Endothelial cell of umbilical vein (primary cell): ENCODE data around the gene B3GALNT2. TPM values are rescaled to one million over a fixed set of nuclear protein-coding genes. Genes with fewer than 3 reads are reported as not detected.

ENCODE experiments used
- BruUV-seq: library from RNA; stranded (reverse); fragments of 400-500 nt; replicated peaks from 2 replicates; lab custom pipeline; 2021; lab: Mats Ljungman, UMichigan
- CTCF ChIA-PET: fragments of 300-600, 350-600 bp; sonication (Branson Sonifier 250); formaldehyde crosslinking; loops from one replicate; lab custom pipeline; 2021; ENCODE audit warnings: antibody characterized with exemption, inconsistent platforms; lab: Charles Lee
- POLR2A ChIA-PET: fragments of 300-600, 350-600 bp; sonication (Branson Sonifier 250); formaldehyde crosslinking; loops from one replicate; lab custom pipeline; 2021; ENCODE audit warnings: antibody characterized with exemption, inconsistent platforms; lab: Charles Lee
- DNase-seq: peaks from one replicate; pipeline ENCODE4 v3.0.0-alpha.2; 2011; ENCODE audit warnings: low read depth, low spot score
- FAIRE-seq: peaks from 2 replicates; lab custom pipeline; 2011; peaks lifted over from hg19 to GRCh38; lab: Jason Lieb, UNC
- H2AFZ ChIP-seq: 2 replicates; pipeline ENCODE4 v1.6.0; 2012; ENCODE audit warnings: low read depth, low read length, control low read depth, inconsistent platforms
- H3K27ac ChIP-seq: 2 replicates; pipeline ENCODE4 v1.5.1; 2011; ENCODE audit warnings: low read depth, mild to moderate bottlenecking, control low read depth, low read length, moderate library complexity; ENCODE audit not compliant: insufficient read depth
- H3K27me3 ChIP-seq, 2 experiments: 2 replicates each; pipeline versions ENCODE4 v1.6.0 to v1.6.1; 2011; ENCODE audit warnings: low read length in 2 of 2, mixed read lengths in 1 of 2; ENCODE audit not compliant: control insufficient read depth in 2 of 2, insufficient read depth in 2 of 2
- H3K36me3 ChIP-seq, 2 experiments: 2 replicates in 1 of 2; 3 replicates in 1 of 2; pipeline ENCODE4 v1.5.1; 2011; ENCODE audit warnings: low read length in 2 of 2, mild to moderate bottlenecking in 1 of 2, moderate library complexity in 1 of 2; ENCODE audit not compliant: control insufficient read depth in 2 of 2, insufficient read depth in 2 of 2; ENCODE audit errors: extremely low read depth in 1 of 2
- H3K4me1 ChIP-seq: 3 replicates; pipeline ENCODE4 v1.5.1; 2011; ENCODE audit warnings: mild to moderate bottlenecking, low read length; ENCODE audit not compliant: control insufficient read depth, insufficient read depth; ENCODE audit errors: extremely low read depth
- H3K4me2 ChIP-seq: 2 replicates; pipeline ENCODE4 v1.6.1; 2011; ENCODE audit warnings: low read length, control low read depth, mixed read lengths; ENCODE audit not compliant: insufficient read depth
- H3K4me3 ChIP-seq, 3 experiments: fragments of 200-600 bp in 1 of 3; sonication (generic), shearing (Covaris generic) in 1 of 3; replicated peaks in 1 of 3; 2 replicates each; pipeline ENCODE4 v1.5.1; 2011 to 2016; ENCODE audit warnings: control low read depth in 3 of 3, low read length in 3 of 3, mild to moderate bottlenecking in 2 of 3, inconsistent platforms in 1 of 3, low read depth in 1 of 3, moderate library complexity in 1 of 3; ENCODE audit not compliant: insufficient read depth in 1 of 3
- H3K79me2 ChIP-seq: 2 replicates; pipeline ENCODE4 v1.6.0; 2012; ENCODE audit warnings: low read length, inconsistent platforms; ENCODE audit not compliant: control insufficient read depth, insufficient read depth
- H3K9ac ChIP-seq: replicated peaks from 2 replicates; pipeline ENCODE3; 2011; ENCODE audit warnings: low read length, control low read depth; ENCODE audit not compliant: insufficient read depth; ENCODE audit errors: extremely low read depth
- H3K9me1 ChIP-seq: replicated peaks from 3 replicates; pipeline ENCODE4 v1.6.0; 2011; ENCODE audit warnings: mild to moderate bottlenecking, low read length; ENCODE audit not compliant: control insufficient read depth, insufficient read depth; ENCODE audit errors: extremely low read depth
- H3K9me3 ChIP-seq: replicated peaks from 2 replicates; pipeline ENCODE4 v1.5.1; 2012; ENCODE audit warnings: low read length, inconsistent platforms; ENCODE audit not compliant: control insufficient read depth, insufficient read depth
- H4K20me1 ChIP-seq: replicated peaks from 2 replicates; pipeline ENCODE3; 2011; ENCODE audit warnings: mild to moderate bottlenecking, low read length; ENCODE audit not compliant: control insufficient read depth, insufficient read depth; ENCODE audit errors: extremely low read depth
- CTCF ChIP-seq, 2 donors: IDR thresholded peaks; 1 replicate in 1 of 2; 2 replicates in 1 of 2; pipeline ENCODE4 v1.5.1; 2011; ENCODE audit warnings: low read length in 2 of 2, mild to moderate bottlenecking in 2 of 2, moderate library complexity in 2 of 2, control low read depth in 1 of 2, inconsistent platforms in 1 of 2, low read depth in 1 of 2; ENCODE audit not compliant: insufficient read depth in 1 of 2; ENCODE audit errors: extremely low read depth in 1 of 2
- EZH2 ChIP-seq: IDR thresholded peaks from 2 replicates; pipeline ENCODE4 v1.6.1; 2012; ENCODE audit warnings: borderline replicate concordance, low read depth, mild to moderate bottlenecking, moderate library complexity, low read length, inconsistent platforms; ENCODE audit not compliant: severe bottlenecking
- FOS ChIP-seq: IDR thresholded peaks from 2 replicates; pipeline ENCODE4 v1.6.1; 2011; ENCODE audit warnings: mild to moderate bottlenecking, low read length, moderate library complexity, borderline replicate concordance; ENCODE audit not compliant: insufficient read depth
- GATA2 ChIP-seq: IDR thresholded peaks from 2 replicates; pipeline ENCODE4 v1.7.0; 2011; ENCODE audit warnings: low read depth, mild to moderate bottlenecking, moderate library complexity, mixed read lengths, low read length; ENCODE audit not compliant: insufficient read length, insufficient read depth
- JUN ChIP-seq: IDR thresholded peaks from 2 replicates; pipeline ENCODE4 v1.6.1; 2011; ENCODE audit warnings: borderline replicate concordance, low read depth; ENCODE audit not compliant: insufficient read length, insufficient read depth
- MYC ChIP-seq: IDR thresholded peaks from one replicate; pipeline ENCODE4 v1.6.1; 2011; ENCODE audit warnings: mild to moderate bottlenecking, low read depth, low read length
- POLR2A ChIP-seq: IDR thresholded peaks from 2 replicates; pipeline ENCODE4 v1.6.1; 2012; ENCODE audit warnings: low read depth, mild to moderate bottlenecking, control low read depth, low read length
- POLR2AphosphoS5 ChIP-seq: IDR thresholded peaks from 2 replicates; pipeline ENCODE4 v1.6.1; 2012; ENCODE audit warnings: low read depth, mild to moderate bottlenecking, control low read depth, low read length, moderate library complexity; ENCODE audit not compliant: insufficient read depth
- dilution Hi-C: fragments of 300-500 bp; cut with MboI; formaldehyde crosslinking; loops from one replicate; pipeline ENCODE4 v1.15.0; 2019; ENCODE audit warnings: low sequenced_read_pairs; ENCODE audit not compliant: extremely low pct_ligation_motif_present
- intact Hi-C: fragments of 100-400 bp; cut with micrococcal nuclease; formaldehyde crosslinking; loops from one replicate; pipeline ENCODE4 v1.10.0; 2022
- polyA plus RNA-seq, 4 experiments: library from polyadenylated mRNA; depleted of rRNA in 3 of 4; stranded (reverse) in 3 of 4; unstranded in 1 of 4; fragments of >200 nt; gene quantifications; 2 replicates each; pipeline versions ENCODE4 v1.2.1 to v1.2.3, GENCODE V29; 2011 to 2012; ENCODE audit warnings: missing spikeins in 1 of 4
- total RNA-seq: library from RNA; stranded (reverse); gene quantifications from 2 replicates; pipeline ENCODE4 v1.2.3, GENCODE V29; 2021
- TF ChIP-seq, protein P1 (sequence below): IDR thresholded peaks from 2 replicates; pipeline ENCODE4 v1.6.1; 2011; ENCODE audit not compliant: insufficient read depth, insufficient read length

The B3GALNT2 gene
- total and polyA plus RNA-seq, 2 donors (not counting 3 experiments of a cell fraction or from before 2014, with no cell fraction given), result 12.0 to 32.2 TPM

DNA sequence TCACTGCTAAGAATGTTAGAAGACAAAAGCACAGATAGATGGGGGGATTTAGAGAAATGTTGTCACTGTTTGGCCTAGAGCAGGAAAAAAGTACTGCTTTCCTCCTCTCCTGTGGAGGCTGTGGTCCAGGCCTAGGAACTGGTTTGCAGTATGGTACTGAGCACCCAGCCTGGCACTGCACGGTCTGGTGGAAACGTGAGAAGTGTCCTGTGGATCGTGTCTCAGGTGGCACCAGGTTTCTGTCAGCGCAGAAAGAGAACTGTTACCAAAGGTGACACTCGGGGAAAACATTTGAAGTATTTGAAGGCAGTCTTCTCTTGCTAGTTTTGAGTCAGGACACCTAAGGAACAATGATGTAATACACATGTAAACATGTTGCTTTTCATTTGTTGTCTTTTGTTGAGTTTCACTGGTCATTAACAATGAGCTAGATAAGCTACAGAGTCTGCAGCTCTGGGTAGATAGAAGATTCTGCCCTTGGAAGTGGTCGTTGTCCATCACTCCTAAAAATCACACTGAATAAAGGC lies 63.0 kb downstream of the B3GALNT2 start:
- CTCF ChIA-PET, result interaction anchor here (0.7 to 2.4 kb wide), 5 partner anchors 24 to 530 kb away, joined by 3 to 9 read pairs (median 3); no protein-coding TSS in a partner anchor
- peaks cover 15 to 17% of the 10 kb centered on the region in 2 experiments for H3K36me3 ChIP-seq
- no peaks in the 10 kb centered on the region for H3K79me2 ChIP-seq
- no peaks in the 10 kb centered on the region for H3K9me1 ChIP-seq
- H3K4me3 ChIP-seq, result no peak overlapping the region
- TF ChIP-seq POLR2A (no peak), MYC (no peak), JUN (no peak), CTCF (IDR thresholded peaks at IDR 0.05; ENCODE audit: extremely low read depth in 1 of 2, insufficient read depth in 1 of 2, low read depth in 1 of 2, low read length in 2 of 2) (no peak), POLR2AphosphoS5 (no peak), EZH2 (no peak), GATA2 (no peak), FOS (no peak)
- TF ChIP-seq, protein P1, sequence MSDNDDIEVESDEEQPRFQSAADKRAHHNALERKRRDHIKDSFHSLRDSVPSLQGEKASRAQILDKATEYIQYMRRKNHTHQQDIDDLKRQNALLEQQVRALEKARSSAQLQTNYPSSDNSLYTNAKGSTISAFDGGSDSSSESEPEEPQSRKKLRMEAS, result no peak
- no peak for DNase-seq
- no peak for FAIRE-seq
- BruUV-seq, result no TSS peak
- no peaks in the 10 kb centered on the region for H3K9me3 ChIP-seq
- no peak overlapping the region for H2AFZ ChIP-seq
- POLR2A ChIA-PET, result no interaction called here
- intact Hi-C loops (no loop called here), dilution Hi-C loops (no loop called here)
- H3K9ac ChIP-seq, result no peak overlapping the region
- no peak overlapping the region for H3K27ac ChIP-seq
- H3K4me2 ChIP-seq, result no peak overlapping the region
- no peaks in the 10 kb centered on the region for H4K20me1 ChIP-seq
- no peaks in the 10 kb centered on the region for H3K27me3 ChIP-seq
- peaks cover 9% of the 10 kb centered on the region for H3K4me1 ChIP-seq
